ENCODE measurements around the gene RAP1GAP2.
"Not testable (repeated sequence)": the region's sequence is repeated elsewhere in the genome, so short reads cannot be mapped to it uniquely, and the experiment has no call there.

The RAP1GAP2 gene

DNA sequence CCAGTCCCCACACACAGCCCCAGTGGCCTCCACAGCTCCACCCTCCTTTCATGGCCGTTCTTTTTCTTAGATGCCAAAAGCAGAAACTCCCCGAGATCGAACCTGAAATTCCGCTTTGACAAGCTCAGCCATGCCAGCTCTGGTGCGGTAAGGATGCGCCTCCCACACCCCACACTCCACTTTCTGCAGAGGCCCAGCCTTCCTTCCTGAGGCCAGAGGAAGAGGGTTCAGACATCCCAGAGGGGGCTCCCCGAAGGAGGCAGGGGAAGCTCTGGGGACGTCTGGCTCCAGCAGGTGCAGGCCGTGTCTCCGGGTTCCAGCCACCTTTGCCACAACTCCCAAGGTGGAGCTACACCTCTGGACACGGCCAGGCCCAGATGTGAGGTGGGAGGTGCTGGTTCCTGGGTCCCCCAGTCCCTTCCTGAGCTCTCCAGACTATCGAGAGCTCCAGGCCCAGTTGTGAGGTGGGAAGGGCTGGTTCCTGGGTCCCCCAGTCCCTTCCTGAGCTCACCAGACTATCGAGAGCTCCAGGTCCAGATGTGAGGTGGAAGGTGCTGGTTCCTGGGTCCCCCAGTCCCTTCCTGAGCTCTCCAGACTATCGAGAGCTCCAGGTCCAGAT is 234.7 kb downstream of the RAP1GAP2 start:
- not testable (repeated sequence) for DNase-seq

DNA sequence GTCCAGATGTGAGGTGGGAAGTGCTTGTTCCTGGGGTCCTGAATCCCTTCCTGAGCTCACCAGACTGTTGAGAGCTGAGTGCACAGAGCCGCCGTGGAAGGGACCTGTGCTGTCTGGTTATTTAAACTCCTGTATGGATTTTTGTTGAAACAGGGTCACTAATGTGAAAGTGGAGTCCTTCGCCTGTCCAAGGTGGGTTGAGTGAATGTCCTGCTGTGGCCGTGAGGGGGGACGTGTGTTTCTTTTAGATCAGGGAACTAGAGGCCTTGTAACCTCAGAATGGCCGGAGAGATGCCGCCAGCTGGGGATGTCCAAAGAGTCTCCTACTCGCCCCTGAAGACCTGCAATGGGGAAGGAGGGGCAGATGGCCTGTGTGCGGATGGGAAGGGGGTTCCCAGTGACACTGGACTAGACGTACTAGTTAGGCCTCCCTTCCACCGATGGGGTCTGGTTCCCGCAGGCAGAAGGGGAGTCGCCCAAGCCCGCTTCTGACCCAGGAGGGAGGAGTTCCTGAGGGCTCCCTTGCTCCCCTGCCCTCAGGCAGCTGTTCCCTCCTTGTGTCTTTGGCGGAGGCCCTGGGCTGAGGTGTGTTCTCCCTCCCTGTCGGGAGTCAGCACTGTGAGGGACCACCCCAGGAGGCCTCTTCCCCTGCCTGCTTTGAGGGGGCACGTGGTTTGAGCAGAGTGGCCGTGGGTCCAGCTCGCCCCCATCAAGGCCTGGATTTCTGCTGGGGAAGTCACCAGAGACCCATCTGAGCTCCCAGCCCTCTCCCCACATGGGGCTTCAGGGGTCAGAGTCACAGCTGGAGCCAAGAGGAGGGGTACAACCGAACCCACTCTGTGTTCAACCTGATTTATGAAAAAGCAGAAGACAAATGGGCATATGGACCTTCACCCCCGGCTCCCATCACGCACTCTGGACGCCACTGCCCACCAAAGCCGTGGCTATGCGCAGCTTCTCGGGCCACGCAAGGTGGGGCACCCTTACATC is 236.3 kb downstream of the RAP1GAP2 start:
- no peak for DNase-seq

DNA sequence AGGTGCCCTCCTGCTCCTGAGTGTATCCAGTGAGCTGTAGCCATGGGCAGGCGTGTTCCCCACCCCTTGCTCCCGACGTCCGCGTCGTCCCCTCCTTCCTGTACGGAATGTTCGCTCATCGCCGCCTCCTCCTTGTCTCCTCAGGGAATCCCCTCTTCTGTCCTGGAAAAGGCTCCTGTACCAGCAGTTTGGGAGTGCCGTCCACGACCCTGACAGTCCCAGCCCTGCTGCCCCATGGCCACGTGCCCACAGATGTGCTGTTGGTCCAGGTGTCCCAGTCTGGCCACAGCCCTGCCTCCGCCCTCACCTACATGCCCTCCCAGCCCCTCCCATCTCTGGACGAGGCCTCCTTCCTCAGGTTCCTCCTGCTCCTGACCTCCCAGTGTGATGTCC is 237.0 kb downstream of the RAP1GAP2 start:
- no peak for DNase-seq

DNA sequence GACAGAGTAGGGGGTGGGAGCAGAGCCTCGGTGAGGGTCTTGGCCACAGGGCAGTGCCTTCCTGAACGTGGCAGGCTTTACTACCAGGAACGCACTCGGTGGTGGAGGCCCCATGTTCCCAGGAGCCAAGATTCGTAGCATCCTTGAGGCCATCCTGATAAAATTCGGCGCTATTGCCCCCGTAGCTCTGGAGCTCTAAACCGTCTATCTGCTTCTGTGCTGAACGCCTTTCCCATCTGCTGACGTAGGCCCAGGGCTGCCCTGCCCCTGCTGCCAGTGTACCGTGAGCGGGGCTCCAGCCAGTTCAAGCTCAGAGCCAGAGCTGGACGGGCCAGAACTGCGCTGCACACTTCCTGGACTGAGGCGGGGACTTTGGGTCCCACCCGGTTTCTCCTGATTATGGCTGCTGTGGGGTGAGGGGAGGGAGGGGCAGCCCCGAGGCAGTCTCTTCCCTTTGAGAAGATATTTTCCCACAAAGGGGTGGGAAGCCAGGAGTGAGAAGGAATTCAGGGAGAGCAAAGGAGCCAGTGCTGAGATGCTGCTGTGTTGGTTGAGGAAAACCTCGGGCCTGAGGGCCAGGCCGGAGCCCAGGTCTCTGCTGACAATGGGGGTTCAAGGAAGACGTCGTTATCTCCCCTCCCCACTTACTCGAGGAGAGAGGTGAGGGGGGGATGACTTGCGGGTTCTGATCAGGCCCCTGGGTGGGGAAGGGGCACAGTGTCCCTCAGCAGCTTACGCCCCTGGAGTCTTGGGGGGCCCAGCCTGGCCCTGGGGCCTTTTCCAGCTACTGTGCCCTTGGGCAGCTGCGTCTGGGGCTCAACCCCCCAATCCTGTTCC is 237.7 kb downstream of the RAP1GAP2 start:
- no peak for DNase-seq

DNA sequence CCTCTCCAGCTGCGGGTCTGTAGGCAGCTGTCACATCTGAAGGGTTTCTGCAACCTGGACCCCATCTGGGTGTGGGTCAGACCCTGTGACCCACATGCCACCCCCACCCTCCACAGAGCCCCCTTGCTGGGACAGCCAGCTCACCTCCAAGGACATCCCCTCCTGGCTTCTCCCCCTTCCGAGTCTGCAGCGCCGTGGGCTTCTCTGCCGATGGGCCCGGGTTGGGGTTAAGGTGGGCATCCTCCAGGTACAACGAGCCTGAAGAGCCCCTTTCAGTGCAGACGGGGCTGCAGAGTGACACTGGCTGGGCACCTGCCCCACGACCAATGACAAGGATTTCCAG is 238.3 kb downstream of the RAP1GAP2 start:
- DNase-seq, result no peak

DNA sequence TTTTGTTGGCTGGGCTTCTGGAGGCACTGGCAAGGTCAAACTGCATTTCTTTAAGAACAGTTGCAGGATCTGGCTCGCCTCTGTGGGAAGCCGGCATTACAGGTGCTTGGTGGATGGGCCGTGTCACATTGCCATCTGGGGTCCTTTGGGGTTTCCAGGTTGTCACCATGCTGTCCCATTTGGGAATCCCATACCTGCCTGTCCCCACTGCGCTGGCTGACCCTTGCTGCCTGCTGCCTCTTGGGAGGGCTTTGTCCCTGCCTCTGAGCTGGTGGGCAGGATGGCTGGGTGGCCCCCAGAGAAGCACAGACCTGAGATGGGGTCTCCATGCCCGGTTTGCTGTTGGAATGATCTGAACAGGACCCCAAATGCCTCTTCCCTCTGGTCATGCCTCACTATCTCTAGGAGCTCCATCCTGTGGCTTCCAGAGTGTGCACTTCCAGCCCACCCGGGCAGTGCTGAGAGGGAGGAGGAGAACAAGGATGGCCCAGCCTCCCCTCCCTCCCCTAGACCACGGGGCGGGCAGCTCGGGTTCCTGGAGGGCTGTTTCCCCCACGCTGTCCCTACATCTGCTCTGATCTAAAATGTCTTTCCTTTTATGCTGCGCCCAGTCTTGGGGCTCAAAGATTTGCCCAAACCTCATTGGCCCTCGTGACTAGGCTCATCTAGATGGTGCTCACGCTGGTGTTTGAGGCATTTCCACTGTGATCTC is 239.2 kb downstream of the RAP1GAP2 start:
- DNase-seq, result no peak

DNA sequence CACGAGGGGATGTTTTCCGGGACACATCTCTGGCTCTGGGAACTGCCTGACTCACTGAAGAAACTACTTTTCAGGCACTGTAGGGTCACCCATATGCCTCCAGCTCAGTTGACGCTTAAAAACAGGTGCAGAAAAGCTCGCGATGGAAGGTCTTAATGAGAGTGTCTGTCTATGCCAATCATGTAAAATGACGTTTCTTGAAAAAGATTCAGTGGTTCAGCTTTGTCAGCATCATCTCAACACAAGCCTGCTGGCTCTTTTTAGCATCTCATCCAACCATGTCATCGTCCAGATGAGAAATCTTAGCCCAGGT is 239.7 kb downstream of the RAP1GAP2 start:
- DNase-seq, result no peak

DNA sequence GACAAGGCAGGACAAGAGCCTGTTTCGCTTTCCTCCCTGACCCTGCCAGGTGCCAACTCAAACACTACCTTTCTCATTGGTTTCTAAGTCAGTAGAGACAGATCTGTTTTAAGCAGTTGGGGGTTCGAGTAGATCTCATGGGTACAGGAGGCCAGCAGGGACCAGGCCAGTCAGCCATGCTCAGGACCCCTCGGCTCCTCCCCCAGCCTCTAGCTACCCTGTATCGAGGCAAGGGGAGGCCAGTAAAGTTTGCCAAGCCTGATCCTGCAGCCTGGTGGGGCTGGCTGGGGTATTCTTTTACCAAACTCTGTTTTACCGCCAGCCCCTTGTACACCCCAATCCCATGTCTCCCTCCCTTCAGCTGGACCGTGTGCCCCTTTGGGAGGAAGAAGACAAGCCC is 240.6 kb downstream of the RAP1GAP2 start:
- DNase-seq, result no peak

DNA sequence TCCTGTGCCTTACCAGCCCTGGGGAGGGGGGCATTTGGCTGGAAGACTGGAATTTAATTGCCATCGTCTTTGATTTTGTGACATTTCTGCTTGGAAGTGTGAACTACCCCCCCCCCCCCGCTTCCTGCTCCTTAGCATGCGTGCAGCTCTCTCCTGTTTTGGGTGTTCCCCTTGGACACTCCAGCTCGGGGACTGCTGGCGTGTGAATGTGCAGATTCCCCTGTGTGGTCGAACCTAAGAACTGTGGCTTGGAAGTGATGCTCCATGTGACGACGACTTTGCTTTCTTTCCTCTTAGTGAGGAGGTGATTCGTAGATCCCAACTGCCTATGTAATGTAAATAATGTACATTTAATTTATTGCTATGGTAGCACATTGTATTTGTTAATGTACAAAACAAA is 241.0 kb downstream of the RAP1GAP2 start:
- DNase-seq, result no peak

DNA sequence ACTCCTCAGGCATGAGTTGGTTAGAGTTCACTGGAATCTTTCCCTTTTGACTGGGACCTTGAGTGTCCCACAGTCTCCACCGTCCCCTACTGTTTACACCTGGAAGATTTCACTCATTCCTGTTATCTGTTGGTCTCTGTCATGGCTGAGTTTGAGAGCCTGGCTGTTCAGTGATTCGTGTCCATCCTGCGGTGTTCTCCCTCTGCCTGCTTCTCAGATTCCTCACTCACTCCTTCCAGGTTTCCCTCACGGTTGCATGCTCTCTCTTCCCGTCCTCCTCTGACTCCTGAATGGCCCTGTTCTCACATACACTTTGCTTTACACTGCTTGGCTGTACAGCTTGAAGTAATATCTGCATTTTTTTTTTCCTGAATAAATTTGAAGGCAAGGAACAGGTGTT is 242.7 kb downstream of the RAP1GAP2 start:
- DNase-seq, result no peak

DNA sequence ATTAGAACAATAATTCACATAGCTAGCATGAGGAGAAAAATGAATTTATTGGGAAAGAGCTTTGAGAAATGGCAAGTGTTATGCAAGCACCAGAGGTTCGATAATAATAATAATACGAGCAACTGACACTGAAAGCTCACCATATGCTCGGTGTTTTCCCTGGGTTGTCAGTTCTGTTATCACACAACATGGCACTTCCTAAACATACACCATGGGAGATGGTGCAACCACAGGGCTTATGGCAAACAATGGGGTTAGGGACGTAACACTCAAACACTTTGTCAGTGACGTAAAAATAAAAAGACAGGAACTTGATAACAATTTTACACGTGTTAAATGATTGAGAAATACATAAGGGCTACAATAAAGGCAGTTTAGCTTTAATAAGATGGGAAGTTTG is 243.5 kb downstream of the RAP1GAP2 start:
- DNase-seq, result no peak

DNA sequence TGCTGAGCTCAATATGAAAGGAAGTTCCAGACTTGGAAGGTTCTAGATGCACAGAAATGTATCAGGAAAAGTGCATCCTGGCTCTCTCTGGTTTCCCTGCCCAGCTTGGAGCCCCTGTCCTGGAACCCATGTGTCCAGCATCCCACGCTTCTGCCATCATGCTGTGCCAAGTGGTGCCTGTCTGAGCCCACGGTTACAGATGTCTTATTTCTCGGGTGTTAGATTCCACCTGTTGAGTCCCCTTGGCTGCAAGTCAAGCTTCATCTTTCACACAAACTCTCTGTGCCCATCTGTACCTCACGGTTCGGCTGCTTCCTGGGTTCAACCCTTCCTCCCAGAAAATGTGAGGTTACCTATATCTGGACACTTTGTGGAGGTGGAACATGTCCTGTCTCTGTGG is 244.6 kb downstream of the RAP1GAP2 start:
- no peak for DNase-seq

DNA sequence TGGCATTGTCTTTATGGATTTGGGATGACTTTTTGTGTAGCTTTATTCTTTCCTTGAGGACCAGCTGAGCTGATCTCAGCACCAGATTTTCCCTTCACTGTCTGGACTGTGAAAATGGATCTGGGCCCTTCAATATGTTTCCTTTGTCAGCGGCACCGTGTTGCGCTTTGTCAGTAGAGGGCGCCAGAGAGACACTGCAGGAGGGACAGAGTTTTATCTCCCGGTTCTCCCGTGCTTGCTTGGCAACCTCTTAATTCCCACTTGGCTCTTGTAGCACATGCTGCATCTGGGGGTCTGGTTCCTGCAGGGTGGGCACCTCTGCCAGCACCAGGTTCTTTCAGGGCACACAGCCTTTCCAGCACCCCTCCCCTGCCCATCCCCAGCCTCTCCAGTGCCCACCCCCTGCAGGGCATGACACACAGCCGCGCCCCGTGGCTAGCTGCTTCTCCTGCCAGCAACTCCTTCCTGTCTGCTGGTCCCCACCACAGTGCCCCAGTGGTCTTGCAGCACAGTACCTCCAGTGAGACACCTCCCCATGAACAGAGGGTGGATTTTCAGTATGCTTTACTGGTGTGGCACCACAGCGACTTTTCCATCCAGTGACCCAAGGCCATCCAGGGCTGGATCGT is 247.6 kb downstream of the RAP1GAP2 start:
- DNase-seq, result no peak

DNA sequence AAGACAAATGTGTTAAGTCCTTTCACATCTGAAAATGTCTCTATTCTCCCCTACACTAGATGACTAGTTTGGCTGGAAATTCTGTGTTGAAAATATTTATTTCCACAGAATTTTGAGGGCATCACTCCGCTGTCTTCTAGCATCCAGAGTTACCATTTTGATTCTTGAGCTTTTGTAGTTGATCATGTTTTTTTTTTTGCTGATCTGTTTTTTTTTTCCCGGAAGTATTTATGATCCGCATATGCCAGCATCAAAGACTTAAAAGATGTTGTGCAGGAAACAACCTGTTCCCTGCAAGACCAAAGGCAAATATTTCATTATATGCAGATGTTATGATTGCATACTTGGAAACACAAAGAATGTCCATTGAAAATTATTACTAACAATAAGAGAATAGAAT is 250.5 kb downstream of the RAP1GAP2 start:
- DNase-seq, result no peak

DNA sequence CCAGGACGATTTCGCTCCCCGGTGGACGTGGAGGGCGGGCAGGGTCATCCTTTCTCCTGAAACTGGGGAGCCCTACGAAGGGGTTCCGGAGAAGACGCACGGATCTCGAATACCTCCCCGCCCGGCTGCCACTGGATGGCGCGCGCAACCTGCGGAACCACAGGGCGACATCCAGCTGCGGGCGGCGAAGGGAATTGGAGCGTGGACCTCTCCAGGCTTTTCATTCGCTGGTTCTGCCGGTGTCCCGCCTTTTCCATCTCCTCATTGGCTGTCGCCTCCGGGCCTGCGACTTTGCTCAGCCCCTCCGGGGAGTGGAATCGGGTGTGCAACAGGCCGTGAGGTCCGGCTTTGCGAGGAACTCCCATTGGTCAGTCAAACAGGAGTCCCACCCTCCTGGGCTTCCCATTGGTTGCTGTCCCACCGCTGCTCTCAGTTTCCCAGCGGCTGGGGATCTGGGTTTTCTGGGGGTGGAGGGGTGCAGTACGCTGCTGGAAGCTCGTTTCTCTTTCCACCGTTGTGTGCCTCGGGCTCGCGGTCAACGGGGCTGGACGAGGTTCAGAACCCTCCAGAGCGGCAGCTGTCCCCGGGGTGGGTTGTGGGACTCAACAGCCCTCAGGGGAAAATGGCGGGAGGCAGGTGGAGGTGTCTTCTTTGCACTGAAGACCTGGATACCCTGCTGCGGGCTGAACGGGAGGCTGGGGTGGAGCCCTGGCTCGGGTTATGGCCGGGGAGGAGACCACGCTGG is 252.7 kb downstream of the RAP1GAP2 start:
- DNase-seq, result peak; percentile 84 to 93 (median 90)

DNA sequence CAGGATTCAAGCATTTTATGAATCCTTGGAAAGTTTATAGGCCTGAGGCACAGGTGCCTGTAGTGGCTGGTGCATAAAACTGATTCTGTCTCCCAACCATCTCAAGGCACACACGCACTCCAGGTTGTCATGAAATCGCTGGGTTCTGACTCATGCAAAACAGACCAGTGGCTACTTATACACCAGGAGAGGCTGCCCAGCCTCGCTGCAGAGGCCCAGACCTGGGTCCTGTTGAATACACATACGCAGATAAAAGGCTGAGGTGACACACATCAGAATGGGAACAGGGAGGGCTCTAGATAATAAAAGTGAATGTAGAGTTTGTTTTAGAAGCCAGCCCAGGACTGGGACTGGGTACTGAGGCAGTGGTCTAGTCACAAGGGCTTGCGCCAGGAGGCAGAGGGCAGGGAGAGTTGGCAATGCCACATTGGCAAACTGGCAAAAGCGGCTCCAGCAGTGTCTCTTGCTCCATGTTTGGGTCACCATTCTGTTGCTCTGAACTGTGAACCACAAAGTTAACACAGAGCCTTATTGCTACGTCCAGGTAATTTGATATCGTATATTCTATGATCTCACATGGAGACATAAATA is 253.6 kb downstream of the RAP1GAP2 start:
- no peak for DNase-seq

DNA sequence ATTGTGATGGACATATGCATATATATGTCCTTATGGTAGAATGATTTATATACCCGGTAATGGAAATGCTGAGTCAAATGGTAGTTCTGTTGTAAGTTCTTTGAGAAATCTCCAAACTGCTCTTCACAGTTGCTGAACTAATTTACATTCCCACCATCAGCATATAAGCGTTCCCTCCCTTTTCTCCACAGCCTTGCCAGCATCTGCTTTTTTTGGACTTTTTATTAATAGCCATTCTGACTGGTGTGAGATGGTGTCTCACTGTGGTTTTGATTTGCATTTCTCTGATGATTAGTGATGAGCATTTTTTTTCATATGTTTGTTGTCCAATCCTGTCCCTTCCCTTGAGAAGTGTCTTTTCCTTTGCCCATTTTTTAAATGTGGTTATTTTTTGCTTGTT is 258.6 kb downstream of the RAP1GAP2 start:
- DNase-seq, result not testable (repeated sequence)

DNA sequence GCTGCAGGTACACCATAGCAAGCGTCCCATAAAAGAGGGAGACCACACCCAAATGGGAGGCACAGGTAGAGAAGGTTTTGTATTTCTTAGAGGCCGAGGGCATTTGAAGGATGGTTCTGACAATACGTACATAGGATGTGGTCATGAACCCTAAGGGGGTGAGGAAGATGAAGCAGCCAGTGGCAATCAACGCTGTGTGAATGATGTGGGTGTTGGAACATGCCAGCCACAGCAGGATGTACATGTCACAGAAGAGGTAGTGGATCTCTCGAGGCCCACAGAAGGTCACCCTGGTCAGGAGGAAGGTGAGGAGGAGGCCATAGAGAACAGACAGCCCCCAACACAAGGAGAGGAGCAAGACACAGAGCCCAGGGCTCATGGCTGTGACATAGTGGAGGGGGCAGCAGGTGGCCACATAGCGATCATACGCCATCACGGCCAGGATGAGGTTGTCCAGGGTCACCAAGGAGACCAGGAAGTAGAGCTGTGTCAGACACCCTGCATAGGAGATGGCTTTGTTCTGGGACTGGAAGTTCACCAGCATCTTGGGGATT is 266.7 kb downstream of the RAP1GAP2 start:
- DNase-seq, result not testable (repeated sequence)

DNA sequence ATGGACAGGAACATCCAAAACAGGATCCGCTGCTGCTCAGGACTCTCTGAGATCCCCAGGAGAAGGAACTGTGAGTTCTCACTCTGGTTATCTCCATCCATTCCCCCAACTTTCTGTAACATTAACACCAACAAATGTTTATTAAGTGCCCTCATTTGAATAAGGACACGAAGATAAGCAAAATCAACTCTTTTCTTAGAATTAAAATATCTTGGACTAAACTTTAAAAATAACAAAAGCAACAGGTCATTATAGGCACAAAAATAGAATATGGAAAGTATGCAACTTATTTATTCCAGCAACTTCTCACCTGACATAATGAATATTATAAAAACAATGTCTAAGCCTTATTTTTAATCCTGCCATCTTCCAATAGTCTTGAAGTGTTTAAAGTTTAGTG is 267.3 kb downstream of the RAP1GAP2 start, which contains the start of gene OR1D5:
Gene OR1D5, minus strand, starts transcription at position 101 of the 400 bp plus-strand sequence. Its CDS starts 0 bp downstream, at position 101.
- not testable (repeated sequence) for DNase-seq

DNA sequence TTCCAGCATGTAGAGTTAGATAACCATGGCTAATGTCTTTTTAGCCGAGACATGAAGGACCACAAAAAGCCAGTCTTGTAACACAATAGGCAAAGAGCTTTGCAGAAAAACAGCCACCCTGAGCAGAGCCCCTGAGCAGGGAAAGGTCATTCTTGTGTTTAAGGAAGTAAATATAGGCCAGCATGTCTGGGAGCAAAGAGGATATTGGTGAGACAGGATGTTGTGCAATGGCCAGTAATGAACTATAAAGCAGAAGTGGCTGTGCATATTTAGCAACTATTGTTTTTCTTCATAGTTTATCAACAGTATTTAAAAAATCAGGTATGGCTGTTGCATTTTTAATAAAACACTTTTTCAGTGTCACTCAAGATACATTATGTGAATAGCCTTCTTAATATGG is 269.0 kb downstream of the RAP1GAP2 start:
- DNase-seq, result not testable (repeated sequence)

DNA sequence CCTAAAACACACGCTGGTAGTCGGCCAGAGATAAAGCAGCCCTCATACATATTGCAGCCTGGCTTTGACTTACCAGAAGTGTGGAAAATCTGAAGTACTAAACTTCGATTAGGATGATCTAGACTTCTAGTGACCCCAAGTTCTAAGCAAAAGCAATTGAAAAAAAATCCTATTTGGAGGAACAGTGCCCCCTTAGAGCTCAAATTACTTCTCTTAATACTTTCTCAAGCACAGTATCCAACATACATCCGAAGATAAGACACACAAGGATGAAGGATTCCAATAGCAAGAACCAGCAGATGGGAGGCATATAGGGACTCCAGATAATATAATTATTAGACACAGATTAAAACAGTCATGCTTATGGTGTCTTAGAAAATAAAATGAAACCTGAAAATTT is 277.6 kb downstream of the RAP1GAP2 start:
- not testable (repeated sequence) for DNase-seq
